Measurements from ENCODE around the gene COL4A2.
A peak's percentile ranks its signal among the peaks of the same experiment; 100 is the strongest.

COL4A2 gene

DNA sequence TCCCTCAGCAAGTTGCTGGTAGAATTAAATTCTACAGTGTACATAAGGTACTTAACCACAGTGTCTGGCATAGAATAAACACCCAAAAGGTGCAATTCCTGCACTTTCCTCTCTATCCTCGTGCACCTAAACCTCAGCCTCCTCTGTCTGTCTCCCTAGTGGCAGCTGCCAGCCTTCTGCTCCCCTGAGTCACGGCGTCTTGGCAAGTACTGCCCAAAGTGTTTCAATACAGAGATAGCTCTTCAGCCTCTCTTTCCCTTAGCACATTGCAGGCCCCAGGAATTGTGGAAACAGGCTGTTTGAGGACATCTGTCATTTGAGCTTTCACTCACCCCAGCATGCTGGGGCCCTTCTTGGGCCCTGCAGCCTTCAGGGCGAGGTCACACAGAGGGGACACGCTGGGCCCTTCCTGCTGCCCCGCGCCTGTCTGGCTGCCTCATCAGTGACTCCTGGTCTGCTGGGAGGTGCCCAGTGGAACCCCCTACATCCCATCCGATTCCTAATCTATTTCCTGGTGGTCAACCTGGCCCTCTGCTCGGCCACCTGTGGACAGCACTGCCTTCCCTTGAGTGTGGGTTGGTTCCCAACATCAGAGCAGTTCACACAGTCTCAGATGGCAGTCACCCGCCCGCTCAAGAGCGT lies 19.3 kb downstream of the COL4A2 start:
- no peaks in the 10 kb centered on the region for H3K9me3 Mint-ChIP-seq
- H3K36me3 Mint-ChIP-seq (ENCODE audit: low read depth): peaks cover 49% of the 10 kb centered on the region
- H3K27me3 Mint-ChIP-seq (ENCODE audit: low read depth): no peaks in the 10 kb centered on the region
- TF ChIP-seq, protein P1, sequence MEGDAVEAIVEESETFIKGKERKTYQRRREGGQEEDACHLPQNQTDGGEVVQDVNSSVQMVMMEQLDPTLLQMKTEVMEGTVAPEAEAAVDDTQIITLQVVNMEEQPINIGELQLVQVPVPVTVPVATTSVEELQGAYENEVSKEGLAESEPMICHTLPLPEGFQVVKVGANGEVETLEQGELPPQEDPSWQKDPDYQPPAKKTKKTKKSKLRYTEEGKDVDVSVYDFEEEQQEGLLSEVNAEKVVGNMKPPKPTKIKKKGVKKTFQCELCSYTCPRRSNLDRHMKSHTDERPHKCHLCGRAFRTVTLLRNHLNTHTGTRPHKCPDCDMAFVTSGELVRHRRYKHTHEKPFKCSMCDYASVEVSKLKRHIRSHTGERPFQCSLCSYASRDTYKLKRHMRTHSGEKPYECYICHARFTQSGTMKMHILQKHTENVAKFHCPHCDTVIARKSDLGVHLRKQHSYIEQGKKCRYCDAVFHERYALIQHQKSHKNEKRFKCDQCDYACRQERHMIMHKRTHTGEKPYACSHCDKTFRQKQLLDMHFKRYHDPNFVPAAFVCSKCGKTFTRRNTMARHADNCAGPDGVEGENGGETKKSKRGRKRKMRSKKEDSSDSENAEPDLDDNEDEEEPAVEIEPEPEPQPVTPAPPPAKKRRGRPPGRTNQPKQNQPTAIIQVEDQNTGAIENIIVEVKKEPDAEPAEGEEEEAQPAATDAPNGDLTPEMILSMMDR (IDR thresholded peaks at IDR 0.05; ENCODE audit: unreplicated experiment in 3 of 3): no peak
- peaks cover 79% of the 10 kb centered on the region for H3K4me1 Mint-ChIP-seq
- H3K4me3 Mint-ChIP-seq: peak overlapping the region in 1 of 3 experiments; percentile 3
- peak overlapping the region; percentile 83 to 85 (median 84) for H3K27ac Mint-ChIP-seq

DNA sequence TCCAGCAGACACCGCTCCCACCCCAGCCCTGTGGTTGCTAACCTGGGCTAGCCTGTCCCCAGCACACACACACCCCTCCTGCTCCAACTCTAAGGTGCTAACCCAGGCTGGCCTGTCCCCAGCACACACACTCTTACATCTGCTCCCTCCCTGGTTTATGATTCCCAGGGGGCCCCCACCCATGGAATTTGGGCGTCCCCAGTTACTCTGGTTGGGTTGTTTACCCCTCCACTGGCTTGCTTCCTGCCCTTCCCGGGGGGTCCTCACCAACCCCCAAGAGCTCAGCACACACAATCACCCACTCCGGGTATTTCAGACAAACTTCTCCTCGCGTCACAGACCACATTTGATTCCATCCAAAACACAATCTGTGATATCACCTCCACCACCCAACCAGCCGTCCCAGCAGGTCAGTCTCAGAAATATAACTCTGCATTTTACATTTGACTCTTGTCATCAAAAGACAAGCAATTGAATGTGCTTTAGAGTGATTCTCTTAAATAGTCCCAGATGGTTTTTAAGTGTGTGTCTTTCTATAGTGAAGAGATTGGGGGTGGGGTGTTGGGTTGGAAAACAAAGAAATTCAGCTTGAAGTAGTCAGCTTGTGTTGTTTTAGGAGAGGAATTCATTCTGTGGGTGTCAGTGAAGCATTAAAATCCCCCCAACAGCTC lies 20.1 kb downstream of the COL4A2 start:
- Mint-ChIP-seq H3K27ac (peak overlapping the region; percentile 83 to 85 (median 84)), H3K9me3 (no peaks in the 10 kb centered on the region), H3K4me1 (peaks cover 81% of the 10 kb centered on the region), H3K27me3 (ENCODE audit: low read depth) (no peaks in the 10 kb centered on the region), H3K36me3 (ENCODE audit: low read depth) (peaks cover 50% of the 10 kb centered on the region), H3K4me3 (peak overlapping the region in 2 of 3 experiments; percentile 7 to 42)
- TF ChIP-seq, protein P1 (IDR thresholded peaks at IDR 0.05; ENCODE audit: unreplicated experiment in 3 of 3): no peak

DNA sequence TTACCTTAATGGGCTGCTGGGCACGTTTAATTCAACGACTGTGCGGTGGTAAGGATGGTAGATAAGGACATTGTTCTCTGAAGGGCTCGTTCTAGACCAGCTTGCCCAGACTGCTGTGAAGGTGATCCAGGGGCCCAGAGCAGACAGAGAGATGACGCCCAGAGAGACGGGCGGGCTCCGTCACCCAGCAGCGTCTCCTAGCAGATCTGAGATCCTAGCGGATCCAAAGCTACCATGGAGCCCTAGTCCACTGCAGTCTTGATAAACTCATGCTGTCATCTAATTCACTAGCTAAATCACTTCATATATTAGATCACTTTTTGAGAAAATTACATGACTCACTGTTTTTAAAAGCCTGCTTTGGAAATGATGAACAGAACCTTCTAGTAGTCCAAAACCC lies 21.5 kb downstream of the COL4A2 start:
- Mint-ChIP-seq H3K27ac (peak overlapping the region in 1 of 3 experiments; percentile 76), H3K9me3 (no peaks in the 10 kb centered on the region), H3K4me3 (no peak overlapping the region), H3K4me1 (peaks cover 75% of the 10 kb centered on the region), H3K27me3 (ENCODE audit: low read depth) (no peaks in the 10 kb centered on the region), H3K36me3 (ENCODE audit: low read depth) (peaks cover 51% of the 10 kb centered on the region)
- TF ChIP-seq, protein P1 (IDR thresholded peaks at IDR 0.05; ENCODE audit: unreplicated experiment in 3 of 3): no peak

DNA sequence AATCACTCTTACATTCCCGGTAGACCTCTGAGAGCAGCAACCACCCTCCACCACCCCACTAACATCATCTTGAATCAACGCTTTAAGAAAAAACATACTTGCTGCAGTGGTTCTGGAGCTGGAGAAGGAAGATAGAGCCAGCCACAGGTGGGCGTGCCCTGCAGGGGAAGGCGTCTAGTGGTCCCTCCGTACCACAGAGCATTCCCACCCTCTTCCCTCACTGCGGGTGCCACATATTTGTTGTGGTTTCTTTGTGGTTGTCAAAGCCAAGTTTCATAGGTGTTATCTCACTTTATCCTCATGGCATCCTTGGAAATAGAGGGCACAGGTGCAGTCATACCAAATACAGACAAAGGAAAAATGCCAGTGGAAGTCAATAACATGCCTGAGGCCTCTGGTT lies 22.2 kb downstream of the COL4A2 start:
- Mint-ChIP-seq H3K36me3 (ENCODE audit: low read depth) (peaks cover 52% of the 10 kb centered on the region), H3K27me3 (ENCODE audit: low read depth) (no peaks in the 10 kb centered on the region), H3K4me3 (no peak overlapping the region), H3K4me1 (peaks cover 71% of the 10 kb centered on the region), H3K9me3 (no peaks in the 10 kb centered on the region), H3K27ac (peak overlapping the region; percentile 41 to 76 (median 62))
- TF ChIP-seq, protein P1 (IDR thresholded peaks at IDR 0.05; ENCODE audit: unreplicated experiment in 3 of 3): no peak

DNA sequence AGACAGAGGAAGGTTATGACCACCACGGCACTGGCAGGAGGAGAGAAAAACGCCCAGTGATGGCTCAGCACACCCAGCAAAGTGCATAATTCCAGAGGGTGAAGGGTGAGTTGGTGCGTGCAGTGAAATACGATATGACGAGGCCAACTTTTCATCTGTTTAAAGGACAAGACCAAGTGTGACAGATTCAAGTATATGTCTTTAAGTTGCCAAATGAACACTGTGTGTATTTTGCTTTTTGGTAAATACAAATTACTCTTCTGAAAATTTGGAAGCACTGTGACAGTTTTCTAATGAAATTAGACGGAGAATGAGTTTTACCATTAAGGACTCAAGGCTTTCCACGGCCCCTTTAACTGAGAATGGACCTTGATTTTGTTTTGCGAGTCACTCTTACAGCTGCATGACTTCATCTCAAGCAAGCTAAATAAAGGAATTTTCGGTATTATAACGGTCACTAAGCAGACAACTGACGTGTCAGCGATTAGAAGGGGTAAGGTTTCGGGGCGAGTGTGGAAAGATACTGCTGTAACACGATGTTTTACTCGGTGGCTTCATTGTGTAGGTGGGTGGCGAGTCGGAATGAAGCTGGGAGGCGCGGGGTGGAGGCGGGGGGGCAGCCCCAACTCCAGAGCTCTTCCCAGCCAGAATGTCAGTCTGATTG lies 22.8 kb downstream of the COL4A2 start:
- Mint-ChIP-seq H3K36me3 (ENCODE audit: low read depth) (peaks cover 56% of the 10 kb centered on the region), H3K9me3 (no peaks in the 10 kb centered on the region), H3K4me3 (peak overlapping the region; percentile 3 to 45 (median 5)), H3K27me3 (ENCODE audit: low read depth) (no peaks in the 10 kb centered on the region), H3K27ac (peak overlapping the region; percentile 62 to 76 (median 63)), H3K4me1 (peaks cover 71% of the 10 kb centered on the region)
- TF ChIP-seq, protein P1 (IDR thresholded peaks at IDR 0.05; ENCODE audit: unreplicated experiment in 3 of 3): no peak
